RWPE1 (cell line): Measurements from ENCODE around the gene KSR1.
"Not testable (repeated sequence)": the region's sequence is repeated elsewhere in the genome, so short reads cannot be mapped to it uniquely, and the experiment has no call there.

Experiments
- CTCF ChIA-PET: fragments of 350-600 bp; sonication (Branson Sonifier 250); formaldehyde crosslinking; extraction: SDS; loops from one replicate; lab custom pipeline; 2021; lab: Yijun Ruan, JAX
- POLR2A ChIA-PET: fragments of 400-600 bp; formaldehyde crosslinking; extraction: SDS; loops from one replicate; lab custom pipeline; 2020; ENCODE audit warnings: antibody characterized with exemption; ENCODE audit not compliant: low non-redundant PET; lab: Yijun Ruan, JAX
- DNase-seq: peaks from one replicate; pipeline ENCODE4 v3.0.0; 2012; ENCODE audit warnings: low spot score
- H3K27ac ChIP-seq: fragments of 450-650 bp; 2 replicates; pipeline ENCODE4 v1.5.1; 2017
- TF ChIP-seq, protein P1 (sequence below): fragments of 450-650 bp; conservative IDR thresholded peaks from 2 replicates; pipeline ENCODE4 v1.5.1; 2017; ENCODE audit warnings: low read depth, mild to moderate bottlenecking

The KSR1 gene

DNA sequence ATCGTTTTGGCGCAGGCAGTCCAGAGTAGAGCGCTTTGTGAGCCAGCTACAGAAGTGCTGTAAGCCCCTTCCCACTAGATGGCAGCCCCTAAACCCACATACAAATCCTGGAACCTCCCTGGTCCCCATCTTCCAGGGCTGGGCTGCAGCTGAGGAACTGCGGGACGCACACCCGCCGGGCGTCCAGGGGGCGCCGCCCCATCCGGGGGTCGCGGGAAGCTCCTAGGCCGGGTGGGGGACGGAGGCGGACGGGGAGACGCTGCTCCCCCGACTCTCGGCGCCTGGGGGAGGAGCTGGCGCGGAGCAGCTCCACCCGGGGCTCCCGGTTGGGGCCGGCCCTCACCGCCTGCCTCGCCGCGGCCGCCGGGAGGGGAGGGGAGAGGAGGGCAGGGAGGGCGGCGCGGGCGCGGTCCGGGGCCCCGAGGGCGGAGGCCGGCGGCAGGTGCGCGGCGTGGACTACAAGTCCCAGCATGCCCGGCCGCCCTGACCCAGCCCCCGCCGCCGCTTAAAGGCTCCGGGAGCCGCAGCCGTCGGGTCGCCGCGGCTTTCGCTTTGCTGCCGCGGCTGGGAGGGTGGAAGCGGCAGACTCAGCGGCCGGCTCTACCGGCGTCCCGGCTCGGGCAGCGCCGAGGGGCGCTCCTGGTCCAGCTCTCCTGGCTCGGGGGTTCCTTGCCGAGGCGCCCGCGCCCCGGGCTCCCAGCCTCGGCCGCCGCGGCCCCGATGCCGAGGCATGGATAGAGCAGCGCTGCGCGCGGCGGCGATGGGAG lies at the start of gene KSR1:
TSS of gene KSR1 (plus strand) at position 535 of the 767 bp plus-strand sequence. CDS start at position 731, 196 bp downstream.
- CTCF ChIA-PET = interaction anchor here (0.7 to 1.3 kb wide), 7 partner anchors 38 to 147 kb away, joined by 3 to 9 read pairs (median 4); no protein-coding TSS in a partner anchor
- TF ChIP-seq, protein P1, sequence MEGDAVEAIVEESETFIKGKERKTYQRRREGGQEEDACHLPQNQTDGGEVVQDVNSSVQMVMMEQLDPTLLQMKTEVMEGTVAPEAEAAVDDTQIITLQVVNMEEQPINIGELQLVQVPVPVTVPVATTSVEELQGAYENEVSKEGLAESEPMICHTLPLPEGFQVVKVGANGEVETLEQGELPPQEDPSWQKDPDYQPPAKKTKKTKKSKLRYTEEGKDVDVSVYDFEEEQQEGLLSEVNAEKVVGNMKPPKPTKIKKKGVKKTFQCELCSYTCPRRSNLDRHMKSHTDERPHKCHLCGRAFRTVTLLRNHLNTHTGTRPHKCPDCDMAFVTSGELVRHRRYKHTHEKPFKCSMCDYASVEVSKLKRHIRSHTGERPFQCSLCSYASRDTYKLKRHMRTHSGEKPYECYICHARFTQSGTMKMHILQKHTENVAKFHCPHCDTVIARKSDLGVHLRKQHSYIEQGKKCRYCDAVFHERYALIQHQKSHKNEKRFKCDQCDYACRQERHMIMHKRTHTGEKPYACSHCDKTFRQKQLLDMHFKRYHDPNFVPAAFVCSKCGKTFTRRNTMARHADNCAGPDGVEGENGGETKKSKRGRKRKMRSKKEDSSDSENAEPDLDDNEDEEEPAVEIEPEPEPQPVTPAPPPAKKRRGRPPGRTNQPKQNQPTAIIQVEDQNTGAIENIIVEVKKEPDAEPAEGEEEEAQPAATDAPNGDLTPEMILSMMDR = peak; percentile 28; the same call in 1 of the 2 replicates
- peak within 1 kb of the TSS; percentile 6; the same call in 1 of the 2 replicates for H3K27ac ChIP-seq
- DNase-seq = peak; percentile 67
- POLR2A ChIA-PET = no interaction called here

DNA sequence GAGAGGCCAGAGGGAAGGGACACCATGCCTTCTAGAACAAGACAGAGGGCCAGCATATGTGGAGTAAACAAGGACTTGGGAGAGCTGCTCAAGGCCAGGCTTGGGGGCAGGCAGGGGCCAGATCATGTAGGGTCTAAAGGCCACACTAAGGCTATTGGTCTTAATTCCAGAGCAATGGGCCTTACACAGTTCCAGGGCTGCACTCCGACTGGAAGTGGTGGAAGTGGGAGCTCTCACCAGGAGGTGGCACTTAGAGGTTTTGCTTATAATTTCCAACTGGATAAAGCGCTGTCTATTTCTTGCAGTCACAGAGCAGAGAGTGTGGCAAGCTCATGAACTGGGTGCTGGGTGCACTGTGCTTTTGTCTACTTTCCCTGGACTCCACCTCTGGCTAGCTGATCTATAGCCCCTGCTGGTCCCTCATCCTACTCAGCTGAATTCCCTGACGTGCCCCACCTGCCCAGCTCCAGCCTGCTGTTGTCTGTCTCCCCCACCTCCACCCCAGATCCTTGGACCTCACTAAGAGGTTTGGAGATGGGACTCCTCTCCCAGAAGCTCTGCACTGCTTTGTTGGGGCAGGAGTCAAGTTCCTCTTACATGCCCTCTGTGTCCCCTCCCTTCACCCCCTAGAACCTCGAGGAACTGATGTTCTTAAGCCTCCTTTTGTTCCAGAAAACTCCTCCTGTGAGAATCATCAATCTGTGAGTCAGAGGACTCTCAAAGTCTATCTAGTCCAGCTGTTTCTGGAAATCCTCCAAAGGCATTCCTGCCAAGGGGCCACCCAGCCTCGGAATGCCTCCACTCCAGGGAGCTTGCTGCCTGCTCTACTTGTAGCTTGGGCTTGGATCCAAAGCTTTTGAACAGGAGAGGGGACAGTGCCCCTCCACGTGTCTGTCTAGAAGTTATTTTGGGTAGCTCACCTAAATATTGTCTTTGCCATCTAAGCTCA lies 48.1 kb upstream of the KSR1 start:
- TF ChIP-seq, protein P1 = no peak
- ChIA-PET POLR2A (interaction anchor here (0.5 kb wide), 1 partner anchor 23 kb away, joined by 3 read pairs; no protein-coding TSS in a partner anchor), CTCF (interaction anchor here (0.5 to 1.8 kb wide), 3 partner anchors 23 to 192 kb away, joined by 3 to 9 read pairs (median 3); no protein-coding TSS in a partner anchor)
- H3K27ac ChIP-seq = peak overlapping the region; percentile 30; the same call in 1 of the 2 replicates
- DNase-seq = peak; percentile 73

DNA sequence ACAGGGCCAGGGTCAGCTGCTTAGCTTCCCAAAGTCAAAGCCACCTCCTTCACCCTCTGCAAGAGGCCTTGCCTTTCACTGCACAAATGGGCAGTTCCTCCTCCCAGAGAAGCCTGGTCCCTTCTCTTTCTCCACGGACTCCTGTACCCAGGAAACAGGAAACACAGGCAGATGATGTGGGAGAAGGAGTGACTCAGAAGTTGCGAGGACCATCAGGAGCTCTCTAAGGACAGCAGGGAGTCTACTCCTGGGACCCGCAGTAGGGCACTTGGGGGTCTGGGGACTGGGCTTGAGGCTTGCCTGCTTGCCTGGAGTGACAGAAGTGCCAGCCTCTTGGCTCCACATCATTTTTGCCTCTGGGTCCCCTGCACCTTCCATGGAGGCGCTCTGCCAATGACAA lies 47.4 kb upstream of the KSR1 start:
- TF ChIP-seq, protein P1 = no peak
- peak overlapping the region; percentile 30; the same call in 1 of the 2 replicates for H3K27ac ChIP-seq
- peak; percentile 13 for DNase-seq
- POLR2A ChIA-PET = no interaction called here
- CTCF ChIA-PET = interaction anchor here (1.8 kb wide), 1 partner anchor 191 kb away, joined by 9 read pairs; no protein-coding TSS in a partner anchor

DNA sequence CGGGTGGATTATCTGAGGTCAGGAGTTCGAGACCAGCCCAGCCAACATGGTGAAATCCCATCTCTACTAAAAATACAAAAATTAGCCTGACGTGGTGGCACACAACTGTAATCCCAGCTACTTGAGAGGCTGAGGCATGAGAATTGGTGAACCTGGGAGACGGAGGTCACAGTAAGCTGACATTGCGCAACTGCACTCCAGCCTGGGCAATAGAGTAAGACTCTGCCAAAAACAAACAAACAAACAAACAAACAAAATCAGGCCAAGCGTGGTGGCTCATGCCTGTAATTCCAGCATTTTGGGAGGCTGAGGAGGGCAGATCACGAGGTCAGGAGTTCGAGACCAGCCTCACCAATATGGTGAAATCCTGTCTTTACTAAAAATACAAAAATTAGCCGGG lies 44.1 kb upstream of the KSR1 start:
- CTCF ChIA-PET = interaction anchor here (0.7 kb wide), 2 partner anchors 21 to 191 kb away, joined by 3 read pairs; no protein-coding TSS in a partner anchor
- POLR2A ChIA-PET = not testable (repeated sequence)

DNA sequence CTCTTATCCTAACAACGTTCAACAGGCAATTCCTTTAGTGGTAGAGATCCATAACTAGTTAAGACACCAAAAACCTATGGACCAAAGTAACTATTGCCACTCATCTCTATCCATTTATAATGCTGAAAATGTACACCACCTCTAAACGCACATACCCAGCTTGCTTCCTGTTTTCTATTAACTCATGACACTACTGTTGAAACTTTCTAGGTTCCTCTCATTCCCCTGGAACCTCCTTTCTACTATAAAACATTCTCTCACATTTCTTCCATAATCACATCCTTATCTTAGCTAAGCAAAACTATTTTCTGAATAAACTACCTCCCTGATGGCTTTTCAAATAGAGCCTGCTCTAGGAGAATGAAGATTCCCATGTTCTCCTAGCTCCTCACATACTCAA lies 42.9 kb upstream of the KSR1 start:
- TF ChIP-seq, protein P1 = no peak
- ChIA-PET POLR2A (no interaction called here), CTCF (interaction anchor here (0.9 to 1.5 kb wide), 2 partner anchors 18 to 43 kb away, joined by 3 to 4 read pairs; partner anchors contain the start of gene KSR1)
- H3K27ac ChIP-seq = no peak overlapping the region
- DNase-seq = no peak

More for the DNA sequence above, 44.1 kb upstream of the KSR1 start:
- not testable (repeated sequence) for DNase-seq, H3K27ac ChIP-seq

DNA sequence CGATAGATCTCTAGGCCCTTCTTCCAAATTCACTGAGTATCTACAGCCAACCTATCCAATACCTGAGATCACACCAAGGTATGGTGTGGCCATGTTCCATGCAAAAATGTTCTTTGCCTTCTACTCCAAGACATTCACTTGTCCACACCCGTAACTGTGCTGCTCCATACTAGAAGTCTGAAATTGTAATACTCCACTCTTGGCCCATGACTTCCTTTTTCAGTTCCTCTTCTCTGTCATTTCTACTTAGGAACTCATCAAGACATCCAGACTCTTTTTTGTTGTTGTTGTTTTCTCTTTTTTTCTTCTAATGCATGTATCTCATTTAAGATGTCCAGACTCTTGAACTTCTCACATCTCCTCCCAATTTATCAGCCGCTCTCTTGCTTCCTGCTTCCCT lies 42.5 kb upstream of the KSR1 start:
- TF ChIP-seq, protein P1 = no peak
- CTCF ChIA-PET = interaction anchor here (1.5 kb wide), 1 partner anchor 17 kb away, joined by 4 read pairs; no protein-coding TSS in a partner anchor
- POLR2A ChIA-PET = no interaction called here
- no peak overlapping the region for H3K27ac ChIP-seq
- DNase-seq = no peak
